Naive thymus-derived CD4-positive, alpha-beta T cell (primary cell): ENCODE data around the gene CPT1A. TPM values are rescaled to one million over a fixed set of nuclear protein-coding genes. Genes with fewer than 3 reads are reported as not detected.
A peak's percentile ranks its signal among the peaks of the same experiment; 100 is the strongest.

ENCODE experiments used
- ATAC-seq: fragments of 150-1000 bp; cut with Tn5 transposase; 2 replicates; pipeline ENCODE4 v1.10.0; 2021; ENCODE audit warnings: mild to moderate bottlenecking, moderate library complexity
- CTCF ChIA-PET: fragments of 350-600 bp; sonication (Branson Sonifier 250); formaldehyde crosslinking; loops from one replicate; lab custom pipeline; 2021; ENCODE audit warnings: antibody characterized with exemption; lab: Charles Lee
- POLR2A ChIA-PET: fragments of 350-600 bp; sonication (Branson Sonifier 250); formaldehyde crosslinking; loops from one replicate; lab custom pipeline; 2021; ENCODE audit warnings: antibody characterized with exemption, inconsistent platforms; lab: Charles Lee
- DNase-seq, 9 donors: peaks; one replicate each; pipeline versions ENCODE4 v3.0.0 to v3.0.0-alpha.2; 2020 to 2022; ENCODE audit warnings: mixed read lengths in 1 of 9
- H3K27ac ChIP-seq: one replicate; pipeline ENCODE4 v1.7.0; 2013; ENCODE audit warnings: mild to moderate bottlenecking, low read depth, low read length, moderate library complexity
- H3K27me3 ChIP-seq, 2 donors: one replicate each; pipeline ENCODE4 v1.7.0; 2013; ENCODE audit warnings: low read length in 2 of 2, mild to moderate bottlenecking in 2 of 2, moderate library complexity in 2 of 2; ENCODE audit not compliant: control insufficient read depth in 2 of 2, insufficient read depth in 2 of 2
- H3K36me3 ChIP-seq, 3 experiments: 1 replicate in 2 of 3; 2 replicates in 1 of 3; pipeline ENCODE4 v1.7.0; 2013; ENCODE audit warnings: low read length in 3 of 3, mild to moderate bottlenecking in 3 of 3, moderate library complexity in 1 of 3; ENCODE audit not compliant: insufficient read depth in 3 of 3, control insufficient read depth in 2 of 3
- H3K4me1 ChIP-seq, 2 donors: one replicate each; pipeline ENCODE4 v1.7.0; 2013; ENCODE audit warnings: low read length in 2 of 2, mild to moderate bottlenecking in 2 of 2, moderate library complexity in 1 of 2; ENCODE audit not compliant: control insufficient read depth in 2 of 2, insufficient read depth in 2 of 2
- H3K4me3 ChIP-seq: 2 replicates; pipeline ENCODE4 v1.7.0; 2013; ENCODE audit warnings: mild to moderate bottlenecking, low read length
- H3K9me3 ChIP-seq, 3 experiments: 1 replicate in 2 of 3; 2 replicates in 1 of 3; pipeline ENCODE4 v1.7.0; 2013; ENCODE audit warnings: low read length in 3 of 3; ENCODE audit not compliant: control insufficient read depth in 2 of 3
- H3K27ac Mint-ChIP-seq, 9 donors: one replicate each; pipeline ENCODE4 v1.8.0; 2020 to 2022; ENCODE audit warnings: mixed read lengths in 9 of 9, mild to moderate bottlenecking in 8 of 9, moderate library complexity in 5 of 9, inconsistent platforms in 2 of 9
- H3K27me3 Mint-ChIP-seq, 5 donors: one replicate each; pipeline ENCODE4 v1.8.0; 2021 to 2022; ENCODE audit warnings: mixed read lengths in 5 of 5, mild to moderate bottlenecking in 1 of 5
- H3K36me3 Mint-ChIP-seq, 5 donors: one replicate each; pipeline ENCODE4 v1.8.0; 2020 to 2022; ENCODE audit warnings: mixed read lengths in 5 of 5, mild to moderate bottlenecking in 3 of 5, inconsistent platforms in 1 of 5
- H3K4me1 Mint-ChIP-seq, 7 donors: one replicate each; pipeline ENCODE4 v1.8.0; 2020 to 2022; ENCODE audit warnings: mixed read lengths in 7 of 7, mild to moderate bottlenecking in 3 of 7, inconsistent platforms in 1 of 7
- H3K4me3 Mint-ChIP-seq, 10 donors: one replicate each; pipeline ENCODE4 v1.8.0; 2020 to 2022; ENCODE audit warnings: mild to moderate bottlenecking in 10 of 10, mixed read lengths in 10 of 10, moderate library complexity in 6 of 10, inconsistent platforms in 2 of 10
- H3K9me3 Mint-ChIP-seq, 11 donors: one replicate each; pipeline ENCODE4 v1.8.0; 2020 to 2022; ENCODE audit warnings: mixed read lengths in 11 of 11, mild to moderate bottlenecking in 4 of 11, inconsistent platforms in 1 of 11, moderate library complexity in 1 of 11
- intact Hi-C, 2 donors: fragments of 100-400 bp; cut with micrococcal nuclease; formaldehyde crosslinking; loops; one replicate each; pipeline ENCODE4 v1.15.1; 2023
- polyA plus RNA-seq, 2 donors: library from polyadenylated mRNA; unstranded; fragments of 300-500 nt; fragmentation: Illumina TruSeq; gene quantifications; one replicate each; pipeline ENCODE4 v1.2.3, GENCODE V29; 2021
- total RNA-seq, 6 experiments: library from RNA in 5 of 6; stranded (reverse) in 5 of 6; gene quantifications; 1 replicate in 5 of 6; 2 replicates in 1 of 6; pipeline ENCODE4 v1.2.3 and lab custom pipeline; 2021 to 2026

The CPT1A gene
- total and polyA plus RNA-seq, 7 experiments from 2014 or later = 2.3 to 52.7 (median 20.0) TPM

GRCh38 chr11:68835749-68836148, 6.0 kb downstream of the CPT1A start:
- no peak for ATAC-seq
- Histone ChIP-seq H3K4me3 (no peak overlapping the region), H3K9me3 (no peaks in the 10 kb centered on the region), H3K27ac (no peak overlapping the region), H3K36me3 (peaks cover 0 to 3% (median 0%) of the 10 kb centered on the region in 3 experiments), H3K27me3 (no peaks in the 10 kb centered on the region), H3K4me1 (peaks cover 36 to 38% of the 10 kb centered on the region in 2 donors)
- H3K27me3 Mint-ChIP-seq = no peaks in the 10 kb centered on the region
- ChIA-PET POLR2A (no interaction called here), CTCF (interaction anchor here (1.5 kb wide), 1 partner anchor 10 kb away, joined by 3 read pairs; no protein-coding TSS in a partner anchor)
- DNase-seq = no peak
- H3K4me1 Mint-ChIP-seq = peaks cover 32 to 61% (median 43%) of the 10 kb centered on the region in 7 donors
- intact Hi-C loops = loop anchor here (5.0 kb wide), 2 partner anchors 462 to 1367 kb away; partner anchors contain the start of gene FADD (in 1 of the 2)
- no peaks in the 10 kb centered on the region for H3K9me3 Mint-ChIP-seq
- H3K27ac Mint-ChIP-seq = peak overlapping the region in 7 of 9 donors; percentile 6 to 86 (median 59)
- peak overlapping the region in 1 of 10 donors; percentile 6 for H3K4me3 Mint-ChIP-seq
- peaks cover 0 to 3% (median under 1%) of the 10 kb centered on the region in 5 donors for H3K36me3 Mint-ChIP-seq

DNA sequence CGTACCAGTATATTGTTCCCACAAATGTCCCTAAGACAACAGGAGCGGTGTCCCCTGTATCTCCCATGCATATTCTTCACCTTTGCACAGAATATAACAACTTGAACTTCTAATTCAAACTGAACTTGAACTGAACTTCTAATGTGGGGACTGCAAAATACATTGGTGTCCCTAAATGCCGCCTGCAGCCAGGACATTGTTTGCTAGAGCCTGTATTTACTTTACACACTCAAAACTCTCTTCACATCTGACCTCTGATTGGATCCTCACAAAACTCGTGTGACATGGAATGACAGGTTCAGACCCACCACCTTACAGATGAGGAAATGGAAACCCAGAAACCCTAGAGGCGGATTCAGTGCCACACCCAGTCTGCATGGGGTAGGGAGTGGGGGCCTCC, 6.4 kb downstream of the CPT1A start:
- H3K4me1 Mint-ChIP-seq = peaks cover 30 to 60% (median 46%) of the 10 kb centered on the region in 7 donors
- H3K4me3 Mint-ChIP-seq = no peak overlapping the region
- Histone ChIP-seq H3K9me3 (no peaks in the 10 kb centered on the region), H3K4me1 (peaks cover 36 to 37% of the 10 kb centered on the region in 2 donors), H3K27me3 (no peaks in the 10 kb centered on the region), H3K4me3 (no peak overlapping the region), H3K27ac (no peak overlapping the region), H3K36me3 (peaks cover 0 to 5% (median 0%) of the 10 kb centered on the region in 3 experiments)
- ATAC-seq (no peak), DNase-seq (no peak)
- ChIA-PET POLR2A (no interaction called here), CTCF (interaction anchor here (1.4 kb wide), 1 partner anchor 10 kb away, joined by 4 read pairs; no protein-coding TSS in a partner anchor)
- intact Hi-C loops = loop anchor here (5.0 kb wide), 2 partner anchors 462 to 1367 kb away; partner anchors contain the start of gene FADD (in 1 of the 2)
- peaks cover 0 to 5% (median 4%) of the 10 kb centered on the region in 5 donors for H3K36me3 Mint-ChIP-seq
- no peaks in the 10 kb centered on the region for H3K27me3 Mint-ChIP-seq
- no peaks in the 10 kb centered on the region for H3K9me3 Mint-ChIP-seq
- H3K27ac Mint-ChIP-seq = peak overlapping the region in 7 of 9 donors; percentile 7 to 86 (median 48)

GRCh38 chr11:68832476-68833181, 9.1 kb downstream of the CPT1A start:
- Mint-ChIP-seq H3K36me3 (peaks cover 0 to 13% (median 4%) of the 10 kb centered on the region in 5 donors), H3K4me3 (no peak overlapping the region), H3K27ac (peak overlapping the region in 1 of 9 donors; percentile 21), H3K27me3 (no peaks in the 10 kb centered on the region), H3K9me3 (no peaks in the 10 kb centered on the region), H3K4me1 (peaks cover 12 to 62% (median 47%) of the 10 kb centered on the region in 7 donors)
- H3K27ac ChIP-seq = no peak overlapping the region
- no peaks in the 10 kb centered on the region for H3K27me3 ChIP-seq
- DNase-seq = no peak
- ATAC-seq = no peak
- peaks cover 16 to 23% of the 10 kb centered on the region in 2 donors for H3K4me1 ChIP-seq
- CTCF ChIA-PET = interaction anchor here (1.0 to 3.4 kb wide), 3 partner anchors 10 to 12 kb away, joined by 3 to 14 read pairs (median 4); partner anchors contain the start of gene CPT1A
- intact Hi-C loops = no loop called here
- H3K9me3 ChIP-seq = no peaks in the 10 kb centered on the region
- H3K4me3 ChIP-seq = no peak overlapping the region
- peaks cover 0 to 5% (median 4%) of the 10 kb centered on the region in 3 experiments for H3K36me3 ChIP-seq
- POLR2A ChIA-PET = interaction anchor here (7.7 kb wide), 1 partner anchor 11 kb away, joined by 33 read pairs; the partner anchor contains the start of gene CPT1A

GRCh38 chr11:68831124-68831523, 10.6 kb downstream of the CPT1A start:
- no peaks in the 10 kb centered on the region for H3K27me3 ChIP-seq
- intact Hi-C loops = no loop called here
- ChIA-PET POLR2A (interaction anchor here (7.7 kb wide), 1 partner anchor 12 kb away, joined by 33 read pairs; the partner anchor contains the start of gene CPT1A), CTCF (interaction anchor here (0.6 to 3.4 kb wide), 2 partner anchors 13 to 1368 kb away, joined by 3 to 14 read pairs; no protein-coding TSS in a partner anchor)
- no peaks in the 10 kb centered on the region for H3K9me3 ChIP-seq
- Mint-ChIP-seq H3K4me1 (peaks cover 11 to 58% (median 40%) of the 10 kb centered on the region in 7 donors), H3K4me3 (no peak overlapping the region), H3K9me3 (no peaks in the 10 kb centered on the region), H3K27ac (peak overlapping the region in 3 of 9 donors; percentile 20 to 61 (median 42)), H3K36me3 (peaks cover 0 to 13% (median 4%) of the 10 kb centered on the region in 5 donors), H3K27me3 (no peaks in the 10 kb centered on the region)
- H3K36me3 ChIP-seq = peaks cover 0 to 5% (median 4%) of the 10 kb centered on the region in 3 experiments
- H3K27ac ChIP-seq = no peak overlapping the region
- H3K4me1 ChIP-seq = peaks cover 5 to 10% of the 10 kb centered on the region in 2 donors
- ATAC-seq (no peak), DNase-seq (no peak)
- no peak overlapping the region for H3K4me3 ChIP-seq

DNA sequence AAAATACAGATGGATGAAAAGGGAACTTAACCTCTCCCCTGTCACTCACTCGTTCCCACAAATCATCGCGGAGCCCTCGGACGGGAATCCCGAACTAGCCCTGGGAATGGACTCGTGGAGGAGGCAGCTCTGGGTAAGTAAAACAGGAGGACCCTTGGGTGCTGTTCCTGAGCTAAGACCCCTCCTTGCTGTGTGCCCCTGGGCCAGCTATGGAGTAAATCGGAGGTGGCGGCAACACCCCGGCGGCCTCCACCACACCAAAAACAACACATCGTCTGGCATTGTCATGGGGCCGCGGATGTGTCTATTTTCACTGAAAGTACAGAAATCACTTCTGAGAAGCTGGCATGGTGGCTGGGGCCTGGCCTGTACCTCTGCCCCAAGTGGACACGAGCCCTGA, 12.1 kb downstream of the CPT1A start:
- no peaks in the 10 kb centered on the region for H3K27me3 ChIP-seq
- peaks cover 0 to 13% (median 4%) of the 10 kb centered on the region in 5 donors for H3K36me3 Mint-ChIP-seq
- no peak overlapping the region for H3K4me3 ChIP-seq
- no peak for DNase-seq
- CTCF ChIA-PET = interaction anchor here (3.4 kb wide), 1 partner anchor 14 kb away, joined by 14 read pairs; no protein-coding TSS in a partner anchor
- H3K9me3 Mint-ChIP-seq = no peaks in the 10 kb centered on the region
- H3K27ac ChIP-seq = no peak overlapping the region
- no peaks in the 10 kb centered on the region for H3K27me3 Mint-ChIP-seq
- peaks cover 14 to 53% (median 36%) of the 10 kb centered on the region in 7 donors for H3K4me1 Mint-ChIP-seq
- peak overlapping the region in 3 of 9 donors; percentile 13 to 67 (median 46) for H3K27ac Mint-ChIP-seq
- POLR2A ChIA-PET = interaction anchor here (7.7 kb wide), 1 partner anchor 14 kb away, joined by 33 read pairs; the partner anchor contains the start of gene CPT1A
- no peaks in the 10 kb centered on the region for H3K9me3 ChIP-seq
- H3K36me3 ChIP-seq = peaks cover 0 to 5% (median 4%) of the 10 kb centered on the region in 3 experiments
- intact Hi-C loops = no loop called here
- H3K4me1 ChIP-seq = peaks cover 3 to 10% of the 10 kb centered on the region in 2 donors
- no peak for ATAC-seq
- peak overlapping the region in 1 of 10 donors; percentile 20 for H3K4me3 Mint-ChIP-seq

GRCh38 chr11:68828957-68829356, 12.8 kb downstream of the CPT1A start:
- no peaks in the 10 kb centered on the region for H3K9me3 ChIP-seq
- Mint-ChIP-seq H3K27me3 (no peaks in the 10 kb centered on the region), H3K4me3 (peak overlapping the region in 3 of 10 donors; percentile 22 to 47 (median 41)), H3K9me3 (no peaks in the 10 kb centered on the region), H3K27ac (peak overlapping the region in 5 of 9 donors; percentile 16 to 74 (median 46)), H3K36me3 (peaks cover 0 to 13% (median 4%) of the 10 kb centered on the region in 5 donors), H3K4me1 (peaks cover 14 to 53% (median 36%) of the 10 kb centered on the region in 7 donors)
- ChIA-PET CTCF (interaction anchor here (3.4 kb wide), 1 partner anchor 15 kb away, joined by 14 read pairs; no protein-coding TSS in a partner anchor), POLR2A (interaction anchor here (7.7 kb wide), 1 partner anchor 14 kb away, joined by 33 read pairs; the partner anchor contains the start of gene CPT1A)
- intact Hi-C loops = no loop called here
- DNase-seq (no peak), ATAC-seq (no peak)
- no peak overlapping the region for H3K4me3 ChIP-seq
- H3K27me3 ChIP-seq = no peaks in the 10 kb centered on the region
- no peak overlapping the region for H3K27ac ChIP-seq
- H3K36me3 ChIP-seq = peaks cover 0 to 5% (median 4%) of the 10 kb centered on the region in 3 experiments
- peaks cover 3 to 10% of the 10 kb centered on the region in 2 donors for H3K4me1 ChIP-seq
